HG02970 (cell line): ENCODE results near the gene XIRP2.
A peak's percentile ranks its signal among the peaks of the same experiment; 100 is the strongest.

Experiments
- ATAC-seq: cut with Tn5 transposase; IDR thresholded peaks from one replicate; pipeline ENCODE4 v1.9.1; 2021; ENCODE audit warnings: mild to moderate bottlenecking, moderate library complexity, moderate number of reproducible peaks; ENCODE audit not compliant: unreplicated experiment, low FRiP score

The XIRP2 gene

GRCh38 chr2:167187049-167187727, 298.9 kb downstream of the XIRP2 start:
- no peak for ATAC-seq

- ATAC-seq: no peak
These were observed 300.0 kb downstream of the XIRP2 start for GRCh38 chr2:167187978-167188967.

- no peak for ATAC-seq
These were observed 301.8 kb downstream of the XIRP2 start for GRCh38 chr2:167190053-167190452.

GRCh38 chr2:167191588-167191987, 303.3 kb downstream of the XIRP2 start:
- ATAC-seq: no peak

- no peak for ATAC-seq
These were observed 304.6 kb downstream of the XIRP2 start for GRCh38 chr2:167192833-167193232.

- ATAC-seq: no peak
These were observed 308.4 kb downstream of the XIRP2 start for GRCh38 chr2:167196461-167197252.

- ATAC-seq: no peak
These were observed 309.7 kb downstream of the XIRP2 start for GRCh38 chr2:167198009-167198408.

- ATAC-seq: no peak
These were observed 310.3 kb downstream of the XIRP2 start for GRCh38 chr2:167198576-167198975.

- no peak for ATAC-seq
These were observed 311.7 kb downstream of the XIRP2 start for GRCh38 chr2:167200019-167200418.

GRCh38 chr2:167209784-167210183, 321.5 kb downstream of the XIRP2 start:
- no peak for ATAC-seq

- ATAC-seq: peak; percentile 68
These were observed 323.9 kb downstream of the XIRP2 start for GRCh38 chr2:167212014-167212648.

- ATAC-seq: no peak
These were observed 327.3 kb downstream of the XIRP2 start for GRCh38 chr2:167215595-167215994.

GRCh38 chr2:167237478-167237877, 349.2 kb downstream of the XIRP2 start:
- ATAC-seq: no peak

GRCh38 chr2:167240671-167241070, 352.4 kb downstream of the XIRP2 start:
- no peak for ATAC-seq

GRCh38 chr2:167249197-167249596, 360.9 kb downstream of the XIRP2 start:
- ATAC-seq: no peak

- no peak for ATAC-seq
These were observed 364.7 kb downstream of the XIRP2 start for GRCh38 chr2:167253025-167253424.

GRCh38 chr2:167254721-167255120, 366.4 kb downstream of the XIRP2 start:
- ATAC-seq: no peak

GRCh38 chr2:167258712-167259111, 370.4 kb downstream of the XIRP2 start:
- no peak for ATAC-seq

- ATAC-seq: no peak
These were observed 376.1 kb downstream of the XIRP2 start for GRCh38 chr2:167264380-167264779.

- ATAC-seq: no peak
These were observed 376.7 kb downstream of the XIRP2 start for GRCh38 chr2:167265004-167265403.
